NCI-H146 (cell line): ENCODE measurements around the gene SLC6A5.
A peak's percentile ranks its signal among the peaks of the same experiment; 100 is the strongest.

Source experiments
- DNase-seq: peaks from one replicate; lab custom pipeline; 2025; lab: John Stamatoyannopoulos, UW

The SLC6A5 gene

DNA sequence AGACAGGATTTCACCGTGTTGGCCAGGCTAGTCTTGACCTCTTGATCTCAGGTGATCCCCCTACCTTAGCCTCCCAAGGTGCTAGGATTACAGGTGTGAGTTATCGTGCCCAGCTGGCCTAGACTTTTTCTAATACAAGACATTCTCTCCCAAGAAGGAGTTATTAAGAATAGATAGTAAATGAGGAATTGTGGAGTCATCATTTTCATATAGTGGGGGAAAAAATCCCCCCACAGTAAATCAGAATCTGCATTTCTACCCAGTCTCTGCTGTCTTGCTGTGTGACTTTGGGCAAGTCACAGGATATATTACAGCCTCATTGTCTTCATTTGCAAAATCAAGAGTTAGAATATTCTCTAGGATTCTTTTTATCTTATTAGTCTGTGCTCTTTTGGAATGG, 21.6 kb downstream of the SLC6A5 start:
- DNase-seq = no peak

DNA sequence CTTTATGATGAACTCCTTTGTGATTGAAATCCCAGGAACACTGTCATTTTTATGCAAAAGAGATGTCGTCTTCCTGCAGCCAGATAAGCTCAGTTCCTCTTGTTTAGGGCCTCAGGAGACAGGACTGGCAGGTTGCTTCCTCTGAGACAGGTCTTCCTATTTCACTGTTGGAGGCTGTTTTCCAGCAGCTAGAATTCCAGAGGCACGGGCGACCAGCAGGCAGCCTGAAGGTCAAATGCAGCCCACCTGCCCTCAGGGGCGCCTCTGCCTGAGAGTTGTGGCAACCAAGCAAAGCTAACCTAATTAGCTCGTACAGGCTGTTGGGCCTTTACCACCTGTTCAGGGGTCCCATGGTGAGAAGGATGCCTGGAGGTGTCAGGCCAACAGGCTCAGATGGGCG, 22.3 kb downstream of the SLC6A5 start:
- DNase-seq = peak; percentile 72

DNA sequence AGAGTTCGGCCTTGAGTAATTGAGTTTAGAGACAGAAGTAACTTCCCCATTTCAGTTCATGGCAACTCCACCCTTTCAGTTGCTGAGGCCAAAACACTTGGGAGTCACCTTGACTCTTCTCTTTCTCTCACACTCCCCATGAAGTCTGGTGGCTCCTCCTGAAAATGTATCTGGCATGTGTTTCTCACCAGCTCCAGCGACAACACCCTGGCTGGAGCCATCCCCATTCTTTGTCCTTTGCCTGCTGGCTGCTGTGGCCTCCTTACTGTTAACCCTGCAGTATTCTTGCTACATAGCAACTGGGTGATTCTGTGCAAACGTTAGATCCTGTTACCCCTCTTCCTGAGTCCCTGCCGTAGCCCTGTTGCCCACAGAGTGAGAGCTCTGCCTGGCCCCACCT, 23.8 kb downstream of the SLC6A5 start:
- no peak for DNase-seq

DNA sequence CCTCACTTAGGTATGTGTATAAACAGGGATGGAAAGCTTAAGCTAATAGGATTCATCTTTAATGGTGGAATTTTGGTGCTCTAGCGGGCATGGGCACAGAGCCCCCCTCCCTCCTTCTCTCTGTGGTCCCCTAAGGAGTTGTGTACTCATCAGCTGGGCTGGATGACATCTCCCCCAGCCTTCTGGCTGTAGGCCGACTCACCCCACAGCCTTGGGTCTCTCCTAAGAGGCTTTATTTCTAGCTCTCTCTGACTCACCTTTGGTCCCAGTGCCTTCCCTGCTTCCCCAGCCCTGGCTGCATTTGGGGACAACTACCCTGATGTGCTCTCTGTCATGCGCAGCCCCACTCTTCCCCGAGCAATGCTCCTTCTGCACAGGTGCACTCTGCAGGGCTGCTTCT, 26.9 kb downstream of the SLC6A5 start:
- peak; percentile 46 for DNase-seq

DNA sequence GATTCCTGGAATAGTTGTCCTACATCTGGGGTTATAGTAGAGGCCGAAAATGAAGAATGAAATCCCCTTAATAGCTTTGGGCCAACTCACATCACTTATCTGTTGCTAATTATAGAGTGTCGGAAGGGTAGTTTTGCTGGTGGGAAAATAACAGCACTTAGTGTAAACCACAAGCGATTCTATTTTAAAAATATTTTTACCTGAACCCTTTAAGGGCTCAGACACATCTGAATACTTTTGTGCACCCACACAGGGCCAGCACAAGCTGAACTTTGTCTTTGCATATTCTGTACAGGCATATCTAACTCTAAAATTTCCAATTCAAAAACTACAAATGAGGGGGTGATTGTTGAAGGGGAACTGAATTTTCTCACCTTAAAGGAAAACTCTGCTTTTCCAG, 27.6 kb downstream of the SLC6A5 start:
- DNase-seq = no peak

DNA sequence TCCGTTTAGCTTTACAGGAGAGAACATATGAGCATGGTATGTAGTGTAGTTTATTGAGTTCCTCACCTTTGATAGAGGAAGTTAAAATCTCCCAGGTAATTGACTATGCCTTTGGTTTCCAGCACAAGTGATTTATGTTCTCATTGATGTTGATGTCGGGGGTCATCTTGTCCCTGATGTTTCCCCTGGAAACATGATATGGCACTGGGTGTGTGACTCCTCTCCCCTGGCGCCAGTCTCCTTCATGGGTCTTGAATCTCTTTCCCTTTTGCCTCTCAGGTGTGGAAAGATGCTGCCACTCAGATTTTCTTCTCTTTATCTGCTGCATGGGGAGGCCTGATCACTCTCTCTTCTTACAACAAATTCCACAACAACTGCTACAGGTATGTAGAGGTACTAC, 28.3 kb downstream of the SLC6A5 start:
- DNase-seq = peak; percentile 34

DNA sequence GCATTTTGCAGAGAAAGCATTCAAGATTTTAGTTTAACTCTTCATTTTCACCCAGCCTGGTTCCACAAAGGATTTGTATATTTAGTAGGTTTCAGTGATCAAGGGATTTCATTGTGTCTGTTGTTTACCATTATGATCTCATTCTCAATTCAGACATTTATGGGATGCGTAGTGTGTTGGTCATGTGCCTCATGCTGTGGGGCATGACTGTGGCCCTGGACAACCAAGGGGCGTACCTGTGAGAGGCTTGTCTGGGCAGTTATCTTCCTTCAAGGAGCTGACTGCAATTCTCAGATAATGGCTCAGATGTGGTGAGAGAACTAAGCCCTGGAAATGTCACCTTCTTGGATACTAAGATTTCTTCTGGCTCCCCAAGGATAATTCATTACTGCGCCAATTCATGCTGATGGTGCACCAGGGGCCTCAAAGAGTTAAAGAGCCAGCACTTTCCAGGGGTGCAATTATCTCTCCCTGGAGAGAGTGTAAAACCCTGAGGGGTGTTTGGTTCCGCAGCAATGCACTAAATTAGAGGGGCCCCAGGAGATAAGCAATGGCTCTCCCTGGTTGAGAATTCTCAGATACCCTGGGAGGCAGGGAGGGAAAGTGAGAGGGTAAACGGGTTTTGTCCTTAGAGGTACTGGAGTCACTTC, 32.2 kb downstream of the SLC6A5 start:
- DNase-seq = peak; percentile 65

DNA sequence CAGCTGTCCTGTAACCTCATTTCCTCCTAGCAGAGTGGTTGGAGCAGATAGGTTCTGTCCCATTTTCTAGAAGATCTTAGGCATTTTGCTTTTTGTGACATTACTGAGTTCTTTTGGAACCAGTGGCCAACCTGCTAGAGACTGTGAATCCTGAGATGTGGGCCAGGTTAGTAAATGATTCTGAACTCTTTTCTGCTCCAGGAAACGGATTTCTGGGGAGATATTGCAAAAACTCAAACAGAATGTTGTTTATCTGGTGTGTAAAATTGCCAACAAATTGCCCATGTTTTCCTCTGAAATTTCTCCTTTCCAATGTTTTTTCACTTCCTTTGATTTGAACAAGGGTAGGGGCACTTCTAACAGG, 32.7 kb downstream of the SLC6A5 start:
- DNase-seq = no peak

DNA sequence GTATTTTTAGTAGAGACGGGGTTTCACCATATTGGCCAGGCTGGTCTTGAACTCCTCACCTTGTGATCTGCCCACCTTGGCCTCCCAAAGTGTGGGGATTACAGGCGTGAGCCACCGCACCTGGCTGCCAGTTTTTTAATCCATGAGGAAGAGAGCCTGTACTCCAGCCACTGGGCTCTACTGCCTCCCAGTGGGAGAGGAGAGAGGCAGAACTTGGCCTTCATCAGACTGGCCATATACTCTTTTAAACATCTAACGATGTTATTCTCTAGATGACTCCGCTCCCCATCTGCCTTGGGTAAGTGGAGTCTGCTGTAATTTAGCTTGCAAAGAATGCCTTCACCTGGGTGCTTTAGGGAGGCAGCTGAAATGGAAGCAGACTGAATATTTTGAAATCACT, 34.6 kb downstream of the SLC6A5 start:
- DNase-seq = peak; percentile 31

DNA sequence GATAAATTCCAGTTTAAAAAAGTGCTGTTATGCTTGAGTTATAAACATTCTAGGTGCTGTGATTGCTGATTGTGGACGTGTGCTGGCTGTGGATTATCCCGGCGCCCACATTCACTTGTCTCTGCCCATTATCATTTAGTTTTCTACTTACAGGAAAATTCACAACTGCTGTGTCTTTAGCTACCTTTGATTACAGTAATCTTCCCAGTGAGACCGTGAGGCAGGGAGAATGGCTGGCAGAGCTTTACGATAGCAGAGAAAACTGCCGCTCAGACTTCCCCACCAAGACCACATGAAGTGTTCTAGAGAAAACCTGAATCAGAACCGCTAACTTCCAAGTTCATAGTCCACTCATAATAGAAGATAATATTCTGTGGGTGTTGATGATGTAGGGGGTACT, 35.4 kb downstream of the SLC6A5 start:
- DNase-seq = no peak

DNA sequence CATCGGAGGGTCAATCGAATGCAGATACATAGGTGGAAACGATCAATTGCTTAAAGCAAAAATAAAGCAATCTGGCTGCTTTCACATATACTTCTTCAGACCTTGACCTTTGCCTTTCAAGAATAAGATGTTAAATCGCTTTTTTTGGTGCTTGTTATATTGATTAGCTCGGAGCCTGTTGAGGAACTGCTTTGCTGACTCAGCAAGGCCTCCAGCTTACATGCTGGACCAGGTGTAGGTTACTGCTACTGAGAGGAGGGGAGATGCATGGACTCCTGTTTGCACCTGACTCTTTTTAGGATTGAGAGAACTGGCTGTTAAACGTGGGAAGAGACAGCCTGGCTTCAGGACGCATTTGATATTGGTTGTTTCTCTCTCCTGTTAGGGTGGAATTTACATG, 38.7 kb downstream of the SLC6A5 start:
- no peak for DNase-seq

DNA sequence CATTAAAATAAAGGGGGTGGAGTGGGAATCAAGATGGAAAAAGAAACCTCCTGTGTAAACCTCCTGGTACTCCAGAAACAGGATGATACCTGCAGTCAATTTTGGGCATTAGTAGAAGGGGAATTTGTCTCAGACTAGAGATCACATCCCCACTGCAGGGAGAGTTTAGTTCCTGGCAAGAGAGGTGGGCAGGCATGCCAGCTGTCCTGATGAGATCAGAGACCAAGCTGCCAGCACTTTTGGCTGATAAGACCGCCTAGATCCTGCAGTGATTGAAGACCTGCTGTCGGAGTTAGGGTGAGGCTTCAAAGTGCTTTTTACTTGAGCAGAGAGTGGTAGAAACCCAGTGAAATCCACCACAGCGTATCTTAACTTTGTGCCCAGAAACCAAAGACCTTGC, 40.3 kb downstream of the SLC6A5 start:
- DNase-seq = no peak

DNA sequence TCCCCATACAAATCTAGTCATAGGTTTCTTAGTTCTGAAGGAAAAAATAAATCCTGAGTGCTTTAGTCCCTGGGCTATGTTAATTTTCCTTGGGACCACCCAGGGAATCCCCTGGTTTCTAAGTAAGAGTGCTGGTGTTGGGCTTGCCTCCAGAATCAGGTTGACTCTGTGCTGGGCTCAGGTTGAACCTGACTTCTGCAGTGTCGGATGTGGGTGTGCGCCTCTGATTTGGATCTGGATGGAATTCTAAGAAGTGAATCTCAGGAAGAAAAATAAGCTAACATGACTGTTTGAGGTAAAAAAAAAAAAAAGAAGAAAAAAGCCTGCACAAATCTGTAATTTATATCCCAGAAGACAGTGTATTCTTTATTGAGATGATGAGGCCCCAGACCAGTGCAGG, 41.0 kb downstream of the SLC6A5 start:
- DNase-seq = no peak

DNA sequence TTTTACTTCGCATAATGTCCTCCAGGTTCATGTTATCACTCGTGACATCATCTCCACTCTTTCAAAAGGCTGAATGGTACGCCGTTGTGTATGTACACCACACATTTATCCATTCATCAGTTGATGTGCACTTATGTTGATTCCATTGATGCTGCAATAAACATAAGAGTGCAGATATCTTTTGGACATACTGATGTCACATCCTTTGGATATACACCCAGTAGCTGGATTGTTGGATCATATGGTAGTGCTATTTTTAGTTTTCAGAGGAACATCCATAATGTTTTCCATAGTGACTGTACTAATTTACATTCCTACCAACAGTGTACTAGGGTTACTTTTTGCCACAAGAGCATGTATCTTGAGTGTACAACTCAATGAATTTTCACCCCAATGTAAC, 45.0 kb downstream of the SLC6A5 start:
- no peak for DNase-seq

DNA sequence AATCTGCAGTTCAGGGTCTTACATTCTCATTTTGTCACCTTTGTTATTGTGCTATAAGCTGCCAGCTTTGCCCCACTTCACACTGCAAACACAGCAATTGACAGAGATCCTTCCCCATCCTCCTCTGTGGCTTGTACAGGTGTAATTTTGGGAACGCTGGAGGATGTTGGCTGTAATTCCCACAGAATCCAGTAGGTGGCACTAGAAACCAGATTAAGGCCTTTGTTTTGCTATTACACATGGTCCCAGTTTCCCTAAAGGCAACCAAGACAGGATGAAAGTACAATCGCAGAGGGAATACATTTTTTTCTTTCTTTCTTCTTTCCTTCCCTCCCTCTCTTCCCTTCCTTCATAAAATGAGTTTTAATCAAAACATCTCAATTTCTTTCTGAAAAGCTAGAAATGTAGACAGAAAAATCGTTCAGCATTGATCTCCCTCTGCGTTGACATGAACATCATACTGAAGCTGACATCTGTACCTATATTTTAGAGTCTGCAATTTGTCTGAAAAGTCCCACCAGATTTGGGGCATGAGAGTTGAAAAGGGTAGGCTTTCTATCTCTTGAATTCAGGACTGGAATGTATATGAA, 48.7 kb downstream of the SLC6A5 start:
- peak; percentile 65 for DNase-seq

DNA sequence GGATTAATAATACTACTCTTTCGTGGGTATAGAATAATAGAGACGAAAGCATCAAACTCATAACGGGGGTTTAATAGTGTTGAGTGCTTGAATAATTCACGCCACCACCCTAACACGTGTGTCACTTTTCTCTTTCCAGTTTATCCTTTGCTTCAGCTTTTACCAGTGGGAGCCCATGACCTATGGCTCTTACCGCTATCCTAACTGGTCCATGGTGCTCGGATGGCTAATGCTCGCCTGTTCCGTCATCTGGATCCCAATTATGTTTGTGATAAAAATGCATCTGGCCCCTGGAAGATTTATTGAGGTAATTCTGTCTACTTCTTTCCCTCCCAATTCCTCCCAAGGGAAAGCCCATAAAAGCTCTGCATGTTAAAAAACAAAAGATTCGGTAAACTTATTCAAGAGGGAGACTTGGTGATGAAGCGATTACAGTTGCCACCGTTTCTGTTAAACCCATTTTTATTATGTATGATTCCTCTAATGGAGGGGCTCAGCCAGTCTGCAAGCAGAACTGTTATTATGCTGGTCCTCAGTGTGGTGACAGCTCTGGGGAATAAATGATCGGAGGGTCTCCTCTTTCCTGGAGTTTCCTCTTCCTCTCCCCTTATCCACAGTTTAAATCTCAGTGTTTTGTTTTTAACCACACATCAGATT, 52.9 kb downstream of the SLC6A5 start:
- no peak for DNase-seq

DNA sequence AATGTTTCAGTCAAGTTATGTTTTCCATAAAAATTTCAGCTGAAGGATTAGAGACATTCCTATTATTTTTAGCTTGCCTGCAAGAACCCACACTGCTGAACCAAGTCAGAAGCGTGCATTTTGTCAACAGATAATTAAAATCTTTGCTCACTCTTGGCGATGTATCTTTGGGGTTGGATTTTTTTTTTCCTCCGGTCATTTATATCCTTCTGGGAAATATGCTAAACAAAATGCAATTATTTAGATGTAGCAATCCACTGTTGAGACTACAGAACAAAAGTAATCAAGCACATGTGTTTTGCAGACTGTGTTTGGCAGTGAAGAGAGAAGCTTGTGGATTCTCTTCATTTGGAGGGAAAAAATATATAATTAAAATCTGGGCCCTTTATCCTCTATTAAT, 54.6 kb downstream of the SLC6A5 start:
- no peak for DNase-seq

DNA sequence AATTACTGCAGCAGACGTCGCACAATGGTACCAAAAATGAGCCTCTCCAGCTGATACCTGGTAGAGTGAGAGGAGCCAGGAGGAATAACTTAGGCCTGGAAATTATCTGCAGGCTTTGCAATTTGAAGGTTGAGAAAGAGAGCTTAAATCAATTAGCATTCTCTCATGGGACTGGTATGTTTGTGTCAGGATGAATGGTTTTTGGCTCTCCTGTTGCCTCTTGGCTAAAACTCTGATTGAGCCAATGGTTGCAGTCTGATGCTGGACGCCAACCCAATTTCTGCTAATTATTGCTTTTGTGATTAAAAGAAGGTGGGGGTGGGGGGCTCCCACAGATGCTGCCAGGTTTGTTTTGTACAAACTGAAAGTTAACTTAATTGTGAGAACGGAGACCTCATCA, 57.5 kb downstream of the SLC6A5 start:
- no peak for DNase-seq

DNA sequence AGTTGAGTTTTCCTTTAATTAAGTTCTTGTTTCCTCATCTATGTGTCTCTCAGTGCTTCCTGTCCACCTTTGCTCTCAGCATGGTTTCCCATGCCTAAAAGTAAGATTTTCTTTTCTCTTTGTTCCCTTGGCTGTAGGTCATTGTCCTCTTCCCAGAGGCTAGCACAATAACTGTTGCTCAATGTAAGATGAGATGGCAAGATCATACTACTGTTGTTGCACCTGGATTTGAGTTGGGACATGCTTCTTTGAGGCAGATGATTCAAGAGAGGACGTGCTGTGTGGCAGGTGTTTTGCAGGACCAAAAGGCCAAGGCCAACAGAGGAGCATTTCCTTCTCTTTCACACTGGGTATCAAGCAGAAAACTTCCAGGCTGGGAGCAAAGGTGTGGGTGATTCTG, 58.7 kb downstream of the SLC6A5 start:
- DNase-seq = peak; percentile 97

DNA sequence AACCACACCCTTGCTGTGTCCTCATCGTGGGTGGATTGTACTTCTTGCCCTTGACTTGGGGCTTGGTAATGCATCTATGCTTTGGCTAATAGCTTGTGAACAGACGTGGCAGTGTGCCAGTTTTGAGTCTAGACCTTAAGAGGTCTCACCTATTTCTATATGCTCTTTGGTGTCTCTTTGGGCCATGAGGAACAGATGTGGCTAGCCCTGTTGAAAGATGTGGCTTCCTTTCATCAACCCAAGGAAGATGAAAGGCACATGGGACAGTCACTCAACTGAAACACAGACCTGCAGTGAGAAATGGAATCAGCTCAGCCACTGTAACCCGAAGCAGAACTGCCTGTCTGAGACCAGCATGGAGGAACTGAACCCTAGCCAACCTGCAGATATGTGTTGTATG, 62.0 kb downstream of the SLC6A5 start:
- DNase-seq = no peak

DNA sequence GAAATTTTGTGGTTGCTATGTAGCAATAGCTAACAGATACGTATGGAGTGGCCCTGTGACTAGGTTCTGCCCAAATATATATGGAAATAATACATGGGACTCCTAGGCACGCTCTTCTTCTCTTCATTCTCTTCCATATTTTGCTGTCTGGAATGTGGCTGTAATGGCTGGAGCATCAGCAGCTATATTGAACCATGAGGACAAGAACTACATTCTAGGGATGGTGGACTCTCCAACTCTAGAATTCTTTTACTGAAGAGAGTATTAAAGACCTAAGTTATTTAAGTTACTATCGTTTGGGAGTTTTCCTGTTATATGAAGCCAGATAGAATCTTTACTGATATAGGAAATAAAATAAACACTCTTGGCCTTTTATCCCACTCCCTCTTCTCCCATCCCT, 62.4 kb downstream of the SLC6A5 start:
- no peak for DNase-seq

DNA sequence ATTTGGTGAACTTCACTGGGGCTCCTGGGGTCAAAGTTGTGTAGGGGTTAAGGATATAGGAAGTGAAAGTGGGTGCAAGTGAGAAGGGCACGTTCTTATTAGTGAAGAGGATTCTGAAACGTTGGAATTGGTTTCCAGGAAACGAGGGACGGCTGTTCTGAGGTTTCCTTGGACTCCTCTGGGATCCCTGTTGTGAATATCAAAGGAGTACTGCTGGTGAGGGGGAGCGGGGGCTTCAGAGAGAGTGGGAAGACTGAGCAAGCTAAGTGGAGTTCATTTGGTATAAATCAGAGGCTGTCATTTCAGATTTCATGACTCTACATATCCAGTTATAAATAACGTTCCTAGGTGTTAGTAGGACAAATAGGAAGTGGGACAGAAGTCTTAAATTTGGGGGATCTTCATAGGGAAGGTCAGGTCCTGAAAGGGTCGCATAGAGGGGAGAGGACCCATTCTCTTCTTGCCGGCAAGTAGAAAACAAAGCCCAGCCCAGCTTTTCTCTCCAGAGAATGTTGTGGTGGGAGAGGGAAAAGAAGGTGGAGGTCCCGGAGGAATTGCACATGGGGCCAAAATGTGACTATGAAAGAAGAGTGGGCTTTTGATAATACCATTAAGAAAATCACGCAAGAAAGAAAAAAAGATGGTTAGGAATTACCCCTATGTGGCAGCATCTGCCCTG, 68.9 kb downstream of the SLC6A5 start:
- peak; percentile 28 for DNase-seq
